ENCODE measurements around the gene RNF175.

RNF175 gene

GRCh38 chr4:153748378-153748777, 11.4 kb downstream of the RNF175 start:
- no peak for DNase-seq (ENCODE audit: low read depth in 1 of 2, low spot score in 1 of 2)

- no peak for DNase-seq (ENCODE audit: low read depth in 1 of 2, low spot score in 1 of 2)
Measured at GRCh38 chr4:153747406-153747955, 12.3 kb downstream of the RNF175 start.

DNA sequence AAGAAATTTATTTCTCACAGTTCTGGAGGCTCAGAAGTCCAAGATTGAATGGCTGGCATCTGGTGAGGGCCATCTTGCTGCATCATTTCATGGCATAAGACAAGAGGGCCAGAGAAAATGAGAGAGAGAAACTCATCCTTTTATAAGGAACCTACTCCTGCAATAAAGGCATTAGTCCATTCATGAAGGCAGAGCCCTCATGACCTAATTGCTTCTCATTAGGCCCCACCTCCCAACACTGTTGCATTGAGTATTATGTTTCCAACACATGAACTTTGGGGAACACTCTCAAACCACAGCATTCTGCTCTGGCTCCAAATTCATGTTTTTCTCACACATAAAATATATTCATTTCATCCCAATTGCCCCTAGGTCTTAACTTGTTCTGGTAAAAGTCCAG, 14.2 kb downstream of the RNF175 start:
- no peak for DNase-seq (ENCODE audit: low read depth in 1 of 2, low spot score in 1 of 2)

GRCh38 chr4:153741541-153741940, 18.3 kb downstream of the RNF175 start:
- no peak for DNase-seq (ENCODE audit: low read depth in 1 of 2, low spot score in 1 of 2)

DNA sequence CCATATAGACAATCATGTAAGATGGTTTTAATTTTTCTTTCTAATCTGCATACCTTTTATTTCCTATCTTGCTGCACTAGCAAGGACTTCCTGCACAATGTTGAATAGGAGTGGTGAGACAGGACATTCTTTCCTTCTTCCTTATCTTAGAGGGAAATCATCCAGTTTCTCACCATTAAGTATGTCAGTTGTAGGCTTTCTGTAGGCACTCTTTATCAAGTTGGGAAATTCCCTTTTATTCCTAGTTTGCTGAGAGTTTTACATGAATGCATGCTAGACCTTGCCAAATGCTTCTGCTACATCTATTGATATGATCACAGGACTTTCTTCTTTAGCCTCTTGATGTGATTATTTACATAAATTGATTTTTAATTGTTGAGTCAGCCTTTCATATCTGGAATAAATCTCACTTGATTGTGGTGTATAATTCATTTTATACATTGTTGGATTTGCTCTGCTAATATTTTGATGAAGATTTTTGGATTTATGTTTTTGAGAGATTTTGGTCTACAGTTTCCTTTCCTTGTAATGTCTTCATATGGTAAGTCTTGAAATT, 23.8 kb downstream of the RNF175 start:
- no peak for DNase-seq (ENCODE audit: low read depth in 1 of 2, low spot score in 1 of 2)

GRCh38 chr4:153733751-153734448, 25.9 kb downstream of the RNF175 start:
- DNase-seq (ENCODE audit: low read depth in 1 of 2, low spot score in 1 of 2), result no peak

DNA sequence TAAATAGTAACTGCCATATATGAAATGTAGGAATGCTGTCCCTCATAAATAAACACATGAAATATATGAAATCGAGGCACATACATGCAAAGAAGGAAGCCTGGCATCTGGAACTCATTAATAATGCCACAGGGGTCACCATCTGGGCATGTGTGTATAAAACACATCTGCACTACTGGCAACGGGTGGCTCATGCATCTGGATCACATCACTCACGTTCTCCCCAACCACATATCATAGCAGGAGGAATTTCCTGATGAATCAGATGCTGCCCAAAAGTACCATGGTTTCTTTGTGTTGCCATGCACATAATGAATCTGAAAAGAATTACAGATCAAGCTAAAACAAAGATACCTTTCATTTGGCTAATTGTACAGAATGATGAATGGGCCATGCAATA, 28.6 kb downstream of the RNF175 start:
- no peak for DNase-seq (ENCODE audit: low read depth in 1 of 2, low spot score in 1 of 2)

DNA sequence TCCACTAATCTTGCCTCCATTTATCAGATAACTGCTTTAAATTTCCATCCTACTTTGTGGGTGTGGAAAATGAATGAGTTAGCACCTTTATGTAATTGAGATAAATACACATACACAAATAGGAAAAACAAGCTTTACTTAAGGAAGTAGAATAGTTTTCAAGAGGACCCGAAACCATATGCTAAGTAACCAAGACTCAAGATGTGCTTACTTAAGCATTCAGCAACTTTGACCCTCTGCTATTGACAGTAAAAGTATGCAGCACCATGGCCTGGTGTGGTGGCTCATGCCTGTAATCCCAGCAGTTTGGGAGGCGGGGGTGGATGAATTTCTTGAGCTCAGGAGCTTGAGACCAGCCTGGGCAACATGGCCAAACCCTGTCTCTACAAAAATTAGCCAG, 29.9 kb downstream of the RNF175 start:
- no peak for DNase-seq (ENCODE audit: low read depth in 1 of 2, low spot score in 1 of 2)

DNA sequence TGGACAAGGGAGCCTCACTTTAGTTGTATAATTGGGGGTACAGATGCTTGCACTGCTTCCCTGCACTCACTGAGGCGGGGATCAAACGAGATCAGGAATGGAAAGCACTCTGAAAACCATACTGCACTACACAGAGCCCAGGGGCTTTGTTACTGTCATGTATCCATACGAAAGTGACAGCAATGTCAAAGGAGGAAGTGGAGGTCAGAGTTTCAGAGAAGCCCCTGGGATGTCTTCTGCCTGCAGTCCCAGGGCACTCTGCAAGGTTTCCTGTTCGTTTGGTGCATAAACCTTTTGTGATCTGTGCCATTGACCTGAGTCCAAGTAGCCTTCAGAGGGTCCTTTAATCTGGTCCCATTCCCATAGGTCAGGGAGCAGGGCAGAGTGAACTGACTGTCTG, 31.2 kb downstream of the RNF175 start:
- no peak for DNase-seq (ENCODE audit: low read depth in 1 of 2, low spot score in 1 of 2)

DNA sequence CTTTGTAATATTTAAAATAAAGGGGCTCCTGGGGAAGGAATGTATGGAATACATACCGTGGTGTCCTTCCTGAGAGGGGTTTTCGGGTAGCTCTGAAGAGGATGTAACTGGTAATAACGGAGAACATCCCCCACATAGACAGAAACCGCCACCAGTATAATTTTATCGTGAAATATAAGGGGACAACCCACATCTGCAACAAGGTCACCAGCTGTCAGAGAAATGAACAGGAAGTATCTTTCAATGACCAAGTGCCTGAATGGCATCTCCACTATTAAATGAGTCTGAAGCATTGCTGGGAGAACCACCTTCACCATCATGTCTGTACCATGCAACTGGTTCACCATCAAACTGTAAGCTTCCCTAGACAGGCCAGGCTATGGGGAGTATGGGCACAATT, 31.7 kb downstream of the RNF175 start:
- no peak for DNase-seq (ENCODE audit: low read depth in 1 of 2, low spot score in 1 of 2)

DNA sequence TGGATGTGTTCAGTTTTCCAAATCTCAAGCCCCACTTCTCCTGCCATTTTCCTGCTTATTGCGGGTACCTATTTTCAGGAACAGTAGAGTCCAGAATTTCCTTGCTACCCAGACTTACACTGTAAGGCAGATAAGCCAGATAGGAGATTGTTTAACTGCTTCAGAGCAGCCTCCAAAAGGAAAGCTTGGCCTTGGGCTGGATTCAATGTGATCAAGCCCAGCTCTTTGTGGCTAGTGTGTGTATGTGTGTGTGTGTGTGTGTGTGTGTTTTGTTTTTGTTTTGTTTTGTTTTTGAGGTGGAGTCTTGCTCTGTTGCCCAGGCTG, 34.0 kb downstream of the RNF175 start:
- no peak for DNase-seq (ENCODE audit: low read depth in 1 of 2, low spot score in 1 of 2)

DNA sequence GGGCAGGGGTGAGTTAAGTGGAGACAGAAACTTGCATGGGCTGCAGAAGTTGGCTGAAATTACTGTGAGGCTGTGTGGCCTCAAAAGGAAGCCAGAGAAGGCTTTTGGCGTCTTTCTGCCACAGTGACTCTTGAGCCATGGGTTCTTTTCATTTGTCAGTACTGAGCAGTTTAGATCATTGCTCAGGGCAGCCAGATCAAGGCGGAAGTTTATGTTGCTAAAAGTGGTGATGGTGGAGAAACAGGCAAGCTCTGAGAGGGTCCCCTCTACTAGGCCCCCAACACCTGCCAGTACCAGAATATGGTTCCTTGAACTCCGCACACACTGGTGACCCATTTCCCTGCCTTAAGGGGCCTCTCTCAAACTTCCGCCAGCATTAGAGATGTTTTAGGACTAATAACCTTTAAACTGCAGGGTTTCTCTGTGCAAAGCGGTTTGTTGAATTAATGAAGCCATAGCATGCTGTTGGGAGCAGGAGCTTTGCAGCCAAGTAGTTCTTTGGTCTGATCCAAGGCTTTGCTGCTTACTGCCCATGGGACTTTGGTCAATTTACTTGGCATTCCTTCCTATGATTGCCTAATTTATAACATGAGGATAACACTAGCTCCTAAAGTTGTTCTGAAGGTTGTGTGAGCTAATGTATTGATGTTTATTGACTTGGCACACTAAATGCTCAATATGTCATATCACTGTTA, 34.5 kb downstream of the RNF175 start:
- no peak for DNase-seq (ENCODE audit: low read depth in 1 of 2, low spot score in 1 of 2)

DNA sequence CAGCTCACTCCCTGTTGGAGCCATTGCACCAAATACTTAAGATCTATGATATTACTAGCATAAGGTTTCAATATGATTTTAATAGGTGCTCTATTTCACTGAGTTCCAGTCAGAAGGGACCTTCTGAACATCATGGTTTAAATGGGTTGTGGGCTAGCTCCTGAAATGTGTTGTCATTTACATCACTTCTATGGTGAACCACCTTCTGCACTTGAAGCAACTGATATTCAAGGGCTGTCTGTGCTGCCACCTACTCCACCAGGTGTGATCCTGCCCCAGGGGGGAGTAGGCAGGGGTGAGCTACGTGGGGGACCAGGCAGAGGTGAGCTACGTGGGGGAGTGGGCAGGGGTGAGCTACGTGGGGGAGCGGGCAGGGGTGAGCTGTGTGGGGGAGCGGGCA, 35.2 kb downstream of the RNF175 start:
- DNase-seq (ENCODE audit: low read depth in 1 of 2, low spot score in 1 of 2), result no peak

DNA sequence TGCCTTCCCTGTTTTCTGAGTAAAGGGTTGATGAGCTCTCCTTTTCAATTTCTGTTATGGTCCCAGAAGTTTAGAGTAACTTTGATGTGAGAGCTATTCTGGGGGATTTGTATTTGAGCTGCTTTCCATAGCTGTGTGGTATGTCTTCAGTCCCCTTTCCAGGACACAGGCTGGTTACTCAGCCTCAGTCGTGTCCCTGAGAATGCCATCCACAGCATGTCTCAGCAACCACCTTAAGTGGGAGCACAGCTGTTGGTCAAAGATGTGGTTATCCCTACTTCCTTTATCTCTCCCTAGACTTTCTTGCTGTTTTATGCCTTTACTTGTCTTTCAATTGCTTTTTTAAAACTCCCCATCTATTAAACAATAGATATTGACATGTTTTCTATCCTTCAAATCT, 37.8 kb downstream of the RNF175 start:
- DNase-seq (ENCODE audit: low read depth in 1 of 2, low spot score in 1 of 2), result no peak

- DNase-seq (ENCODE audit: low read depth in 1 of 2, low spot score in 1 of 2), result no peak
Measured at GRCh38 chr4:153713866-153714646, 45.8 kb downstream of the RNF175 start.

- no peak for DNase-seq (ENCODE audit: low read depth in 1 of 2, low spot score in 1 of 2)
Measured at GRCh38 chr4:153710681-153711080, 49.1 kb downstream of the RNF175 start.

DNA sequence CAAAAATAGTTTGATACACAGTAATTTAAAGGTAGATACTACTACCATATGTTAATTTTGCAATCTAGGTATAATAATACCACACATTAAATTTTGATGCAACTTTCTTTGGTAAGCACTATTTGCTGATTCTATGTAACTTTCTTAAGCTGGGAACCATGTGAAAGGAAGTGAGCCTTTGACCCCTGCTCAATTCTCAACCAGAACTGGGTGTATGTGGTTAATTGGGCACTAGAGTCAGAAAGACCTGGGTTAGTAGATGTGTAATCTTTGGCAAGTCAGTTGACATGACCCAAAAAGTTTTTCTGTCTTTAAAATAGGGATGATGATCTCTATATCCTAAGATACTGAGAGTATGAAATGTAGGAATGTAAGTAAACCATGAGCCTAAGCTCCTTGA, 53.3 kb downstream of the RNF175 start:
- DNase-seq (ENCODE audit: low read depth in 1 of 2, low spot score in 1 of 2), result no peak

DNA sequence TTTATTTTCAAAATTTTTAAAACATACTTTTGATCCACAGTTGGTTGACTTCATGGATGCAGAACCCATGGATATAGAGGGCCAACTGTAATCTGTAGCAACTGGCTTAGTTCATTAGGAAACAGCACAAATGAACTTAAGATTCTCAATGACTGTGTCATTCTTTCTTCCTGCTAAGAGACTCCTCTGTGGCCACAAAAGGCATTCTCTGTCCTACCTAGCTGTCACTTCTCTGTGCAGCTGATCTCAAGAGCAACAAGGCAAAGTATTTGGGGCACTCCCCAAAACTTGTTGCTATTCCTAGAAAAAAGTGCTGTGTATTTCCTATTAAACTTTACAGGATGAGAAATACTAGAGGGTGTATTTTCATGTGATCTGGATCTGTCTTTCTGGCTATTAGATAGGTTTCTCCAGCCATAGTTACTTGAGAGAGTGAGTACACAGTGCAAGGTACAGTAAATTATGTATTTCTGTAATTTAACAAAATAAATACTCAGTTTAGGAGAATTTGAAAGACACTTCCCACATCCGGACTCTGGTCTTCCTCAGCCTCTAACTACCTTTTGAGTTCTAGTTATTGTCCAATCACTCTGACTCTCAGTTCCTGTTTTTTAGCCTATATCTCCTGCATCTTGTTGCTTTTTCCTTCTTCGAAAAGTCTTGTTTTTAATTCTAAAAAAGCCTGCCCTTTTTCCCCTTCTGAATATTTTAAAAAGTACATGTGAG, 53.9 kb downstream of the RNF175 start:
- DNase-seq (ENCODE audit: low read depth in 1 of 2, low spot score in 1 of 2), result no peak

DNA sequence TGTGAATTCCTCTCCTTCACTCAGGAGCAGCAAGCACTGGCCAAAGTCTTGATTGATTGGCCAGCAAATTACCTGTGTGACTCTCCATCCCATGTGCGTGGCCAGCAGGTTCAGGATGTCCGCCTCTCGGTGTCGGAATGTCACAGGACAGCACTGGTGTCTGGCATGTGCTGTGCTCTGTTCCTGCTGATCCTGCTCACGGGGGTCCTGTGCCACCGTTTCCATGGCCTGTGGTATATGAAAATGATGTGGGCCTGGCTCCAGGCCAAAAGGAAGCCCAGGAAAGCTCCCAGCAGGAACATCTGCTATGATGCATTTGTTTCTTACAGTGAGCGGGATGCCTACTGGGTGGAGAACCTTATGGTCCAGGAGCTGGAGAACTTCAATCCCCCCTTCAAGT, 55.3 kb downstream of the RNF175 start:
- DNase-seq (ENCODE audit: low read depth in 1 of 2, low spot score in 1 of 2), result no peak

DNA sequence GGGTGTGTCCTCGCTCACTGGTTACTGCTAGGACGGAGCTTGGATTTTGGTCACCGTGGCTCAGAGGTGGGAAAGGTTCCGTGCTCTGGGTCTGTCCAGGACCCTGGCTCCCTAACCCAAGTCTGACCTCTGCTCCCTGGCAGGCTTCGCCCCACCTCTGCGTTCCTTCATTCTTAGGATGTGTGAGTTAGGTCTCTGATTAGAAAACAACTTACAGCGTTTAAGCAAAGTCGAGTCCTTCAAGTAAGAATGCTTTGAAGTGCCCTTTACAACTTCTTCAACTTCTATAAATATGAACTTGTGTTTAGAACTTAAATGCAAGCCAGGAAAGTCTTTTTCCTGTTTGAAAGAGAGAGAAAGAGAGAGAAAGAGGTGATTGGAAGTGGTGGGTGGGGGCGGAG, 74.9 kb downstream of the RNF175 start:
- no peak for DNase-seq (ENCODE audit: low read depth in 1 of 2, low spot score in 1 of 2)
